Thyroid gland (tissue), 4 donors: ENCODE results near the gene ADAMTS12.

Source experiments
- POLR2A ChIP-seq, 2 donors: fragments of 450-650 bp; IDR thresholded peaks; one replicate each; pipeline ENCODE4 v1.6.1; 2017; ENCODE audit warnings: antibody characterized with exemption in 2 of 2, mild to moderate bottlenecking in 2 of 2, moderate library complexity in 1 of 2
- TF ChIP-seq, protein P1 (sequence below), 6 experiments: fragments of 200-600 bp in 3 of 6; fragments of 450-650 bp in 3 of 6; sonication (generic) in 3 of 6; IDR thresholded peaks; one replicate each; pipeline ENCODE4 v1.5.1; 2016 to 2019; ENCODE audit warnings: antibody characterized with exemption in 6 of 6, mild to moderate bottlenecking in 2 of 6, inconsistent platforms in 1 of 6, moderate library complexity in 1 of 6

DNA sequence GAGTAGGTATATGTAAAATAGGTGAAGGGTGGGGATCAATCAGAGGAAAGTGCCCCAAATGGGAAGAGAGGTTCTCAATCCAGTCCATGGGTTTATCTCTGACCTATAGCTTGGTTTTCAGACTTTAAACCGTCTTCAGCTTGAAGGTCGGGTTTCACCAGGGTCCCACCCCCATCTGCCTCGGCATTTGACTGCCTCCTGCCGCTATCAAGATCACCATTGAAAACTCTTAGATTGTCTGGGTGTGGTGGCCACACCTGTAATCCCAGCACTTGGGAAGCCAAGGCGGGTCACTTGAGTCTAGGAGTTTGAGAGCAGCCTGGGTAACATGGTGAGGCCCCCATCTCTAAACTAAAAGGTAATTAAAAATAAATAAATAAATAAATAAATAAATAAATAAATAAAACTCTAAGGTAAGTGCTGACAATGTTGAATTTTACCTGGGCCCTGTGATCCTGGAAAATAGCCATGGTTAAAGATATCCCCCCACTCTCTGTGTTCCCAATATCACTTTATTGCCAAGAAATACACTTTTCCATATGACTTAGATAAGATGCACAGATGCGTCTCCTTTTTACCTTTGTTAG lies 402.2 kb downstream of the ADAMTS12 start:
- TF ChIP-seq, protein P1, sequence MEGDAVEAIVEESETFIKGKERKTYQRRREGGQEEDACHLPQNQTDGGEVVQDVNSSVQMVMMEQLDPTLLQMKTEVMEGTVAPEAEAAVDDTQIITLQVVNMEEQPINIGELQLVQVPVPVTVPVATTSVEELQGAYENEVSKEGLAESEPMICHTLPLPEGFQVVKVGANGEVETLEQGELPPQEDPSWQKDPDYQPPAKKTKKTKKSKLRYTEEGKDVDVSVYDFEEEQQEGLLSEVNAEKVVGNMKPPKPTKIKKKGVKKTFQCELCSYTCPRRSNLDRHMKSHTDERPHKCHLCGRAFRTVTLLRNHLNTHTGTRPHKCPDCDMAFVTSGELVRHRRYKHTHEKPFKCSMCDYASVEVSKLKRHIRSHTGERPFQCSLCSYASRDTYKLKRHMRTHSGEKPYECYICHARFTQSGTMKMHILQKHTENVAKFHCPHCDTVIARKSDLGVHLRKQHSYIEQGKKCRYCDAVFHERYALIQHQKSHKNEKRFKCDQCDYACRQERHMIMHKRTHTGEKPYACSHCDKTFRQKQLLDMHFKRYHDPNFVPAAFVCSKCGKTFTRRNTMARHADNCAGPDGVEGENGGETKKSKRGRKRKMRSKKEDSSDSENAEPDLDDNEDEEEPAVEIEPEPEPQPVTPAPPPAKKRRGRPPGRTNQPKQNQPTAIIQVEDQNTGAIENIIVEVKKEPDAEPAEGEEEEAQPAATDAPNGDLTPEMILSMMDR (IDR thresholded peaks at IDR 0.05), result no peak
- no peak for TF ChIP-seq POLR2A (IDR thresholded peaks at IDR 0.05)
